OCI-LY3 (cell line): ENCODE results near the gene PICALM.
A peak's percentile ranks its signal among the peaks of the same experiment; 100 is the strongest.

Experiments
- H2AFZ ChIP-seq: fragments of 200-600, 300-600 bp; shearing (Covaris generic); 2 replicates; pipeline ENCODE4 v1.6.0; 2014; ENCODE audit warnings: antibody characterized with exemption, low read depth, low read length
- H3K27ac ChIP-seq: fragments of 200-600, 300-600 bp; sonication (generic); 2 replicates; pipeline ENCODE4 v1.5.1; 2014; ENCODE audit warnings: mild to moderate bottlenecking, low read length, moderate library complexity, mixed read lengths
- H3K27me3 ChIP-seq: fragments of 200-600, 300-600 bp; sonication (generic); 2 replicates; pipeline ENCODE4 v1.6.1; 2014; ENCODE audit warnings: low read depth, low read length, mixed read lengths
- H3K36me3 ChIP-seq: fragments of 200-600, 300-600 bp; sonication (generic); replicated peaks from 2 replicates; pipeline ENCODE3; 2014; ENCODE audit warnings: low read depth, low read length, mixed read lengths
- H3K4me1 ChIP-seq: fragments of 300-600, 200-600 bp; sonication (generic); 2 replicates; pipeline ENCODE4 v1.6.1; 2014; ENCODE audit warnings: low read length, mixed read lengths
- H3K4me2 ChIP-seq: fragments of 200-600, 300-600 bp; sonication (generic); 2 replicates; pipeline ENCODE4 v1.6.1; 2014; ENCODE audit warnings: low read length, mixed read lengths
- H3K4me3 ChIP-seq: fragments of 300-600, 200-600 bp; sonication (generic); 2 replicates; pipeline ENCODE4 v1.5.1; 2014; ENCODE audit warnings: antibody characterized with exemption, mild to moderate bottlenecking, low read length, moderate library complexity
- H3K79me2 ChIP-seq: fragments of 300-600, 200-600 bp; shearing (Covaris generic); 2 replicates; pipeline ENCODE4 v1.6.1; 2014; ENCODE audit warnings: mild to moderate bottlenecking, low read length, mixed read lengths
- H3K9ac ChIP-seq: fragments of 300-600, 200-600 bp; shearing (Covaris generic); 2 replicates; pipeline ENCODE4 v1.6.0; 2014; ENCODE audit warnings: mild to moderate bottlenecking, low read length, moderate library complexity
- H3K9me3 ChIP-seq: fragments of 200-600, 300-600 bp; shearing (Covaris generic); 2 replicates; pipeline ENCODE4 v1.6.1; 2014; ENCODE audit warnings: low read length, mixed read lengths; ENCODE audit not compliant: insufficient read depth
- H4K20me1 ChIP-seq: fragments of 200-600, 300-600 bp; sonication (generic); 2 replicates; pipeline ENCODE4 v1.6.1; 2016; ENCODE audit warnings: low read length, mixed read lengths; ENCODE audit not compliant: insufficient read depth
- EZH2phosphoT487 ChIP-seq: fragments of 200-600 bp; shearing (Covaris generic); IDR thresholded peaks from 2 replicates; pipeline ENCODE4 v1.6.1; 2018; ENCODE audit warnings: antibody characterized with exemption, mixed run types, low read depth
- TF ChIP-seq, protein P1 (sequence below): fragments of 200-600, 300-600 bp; sonication (generic); IDR thresholded peaks from 2 replicates; pipeline ENCODE4 v1.5.1; 2014; ENCODE audit warnings: antibody characterized with exemption, low read length, low read depth

PICALM gene

DNA sequence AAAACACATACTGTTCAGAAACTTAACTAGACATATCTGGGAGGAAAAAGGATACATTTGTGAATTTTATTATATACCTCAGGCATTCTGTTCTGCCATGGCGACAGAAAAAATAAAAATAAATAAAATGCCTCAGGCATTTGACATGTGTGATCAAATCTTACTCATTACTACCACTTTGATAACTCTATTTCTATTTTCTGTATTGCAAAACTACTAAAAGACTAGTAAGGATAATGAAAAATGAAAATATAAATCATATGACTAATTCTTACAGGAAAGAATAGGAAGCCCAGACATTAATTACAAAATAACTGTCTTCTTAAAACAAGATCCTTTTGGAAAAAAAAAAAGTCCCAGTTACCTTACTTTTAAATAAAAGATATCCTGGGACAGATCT is 5.3 kb downstream of the PICALM start:
- TF ChIP-seq, protein P1, sequence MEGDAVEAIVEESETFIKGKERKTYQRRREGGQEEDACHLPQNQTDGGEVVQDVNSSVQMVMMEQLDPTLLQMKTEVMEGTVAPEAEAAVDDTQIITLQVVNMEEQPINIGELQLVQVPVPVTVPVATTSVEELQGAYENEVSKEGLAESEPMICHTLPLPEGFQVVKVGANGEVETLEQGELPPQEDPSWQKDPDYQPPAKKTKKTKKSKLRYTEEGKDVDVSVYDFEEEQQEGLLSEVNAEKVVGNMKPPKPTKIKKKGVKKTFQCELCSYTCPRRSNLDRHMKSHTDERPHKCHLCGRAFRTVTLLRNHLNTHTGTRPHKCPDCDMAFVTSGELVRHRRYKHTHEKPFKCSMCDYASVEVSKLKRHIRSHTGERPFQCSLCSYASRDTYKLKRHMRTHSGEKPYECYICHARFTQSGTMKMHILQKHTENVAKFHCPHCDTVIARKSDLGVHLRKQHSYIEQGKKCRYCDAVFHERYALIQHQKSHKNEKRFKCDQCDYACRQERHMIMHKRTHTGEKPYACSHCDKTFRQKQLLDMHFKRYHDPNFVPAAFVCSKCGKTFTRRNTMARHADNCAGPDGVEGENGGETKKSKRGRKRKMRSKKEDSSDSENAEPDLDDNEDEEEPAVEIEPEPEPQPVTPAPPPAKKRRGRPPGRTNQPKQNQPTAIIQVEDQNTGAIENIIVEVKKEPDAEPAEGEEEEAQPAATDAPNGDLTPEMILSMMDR, result no peak
- no peak for TF ChIP-seq EZH2phosphoT487
- Histone ChIP-seq H3K4me1 (peaks cover 44% of the 10 kb centered on the region), H3K9ac (no peak overlapping the region), H3K79me2 (peaks cover 100% of the 10 kb centered on the region), H4K20me1 (peaks cover 94% of the 10 kb centered on the region), H3K9me3 (no peaks in the 10 kb centered on the region), H2AFZ (no peak overlapping the region), H3K27ac (no peak overlapping the region), H3K4me3 (peak overlapping the region; percentile 10; the same call in 1 of the 2 replicates), H3K36me3 (peaks cover 21% of the 10 kb centered on the region), H3K4me2 (peak overlapping the region; percentile 45), H3K27me3 (no peaks in the 10 kb centered on the region)

DNA sequence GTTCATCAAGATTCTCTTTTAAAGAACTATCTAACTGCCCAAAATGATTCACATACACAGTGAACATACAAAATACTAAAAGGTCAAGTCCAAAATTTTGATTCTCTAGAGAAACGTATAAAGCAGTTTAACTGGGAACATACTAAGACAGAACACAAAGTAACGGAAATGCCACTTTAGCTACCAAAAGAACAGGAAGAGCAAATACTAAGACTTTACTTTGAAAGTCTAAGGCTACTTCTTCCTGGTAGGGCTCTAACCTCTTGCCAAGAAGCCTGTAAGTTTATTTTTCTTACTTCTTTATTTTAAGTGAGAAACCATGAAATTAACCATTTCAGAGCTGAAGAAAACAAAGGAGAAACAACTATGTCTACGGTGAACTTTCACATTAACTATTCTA is 6.2 kb downstream of the PICALM start:
- H3K4me1 ChIP-seq, result peaks cover 44% of the 10 kb centered on the region

DNA sequence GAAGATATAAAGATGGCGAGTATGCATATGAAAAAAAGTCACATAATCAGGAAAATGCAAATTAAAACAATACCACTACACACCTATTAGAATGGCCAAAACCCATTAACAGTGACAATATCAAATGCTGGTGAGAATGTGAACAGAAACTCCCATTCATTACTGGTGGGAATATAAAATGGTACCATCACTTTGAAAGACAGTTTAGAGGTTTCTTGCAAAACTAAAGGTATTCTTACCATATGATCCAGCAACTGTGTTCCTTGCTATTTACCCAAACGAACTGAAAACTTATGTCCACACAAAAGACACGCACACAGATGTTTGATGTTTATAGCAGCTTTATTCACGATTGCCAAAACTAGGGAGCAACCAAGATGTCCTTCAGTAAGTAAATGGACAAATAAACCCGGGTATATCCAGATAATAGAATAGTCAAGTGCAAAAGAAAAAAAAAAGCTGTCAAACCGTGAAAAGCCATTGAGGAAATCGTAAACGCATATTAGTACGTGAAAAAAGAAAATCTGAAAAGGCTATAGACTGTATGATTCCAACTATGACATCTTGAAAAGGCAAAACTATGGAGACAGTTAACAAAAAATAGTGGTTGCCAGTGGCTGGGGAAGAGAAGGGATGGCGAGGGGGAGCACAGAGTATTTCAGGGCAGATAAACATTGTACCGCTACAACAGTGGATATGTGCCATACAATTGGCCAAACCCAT is 7.2 kb downstream of the PICALM start:
- Histone ChIP-seq H3K4me3 (no peak overlapping the region), H3K9me3 (no peaks in the 10 kb centered on the region), H2AFZ (no peak overlapping the region), H3K27ac (no peak overlapping the region), H3K9ac (no peak overlapping the region), H3K36me3 (peaks cover 17% of the 10 kb centered on the region), H4K20me1 (peaks cover 98% of the 10 kb centered on the region), H3K4me2 (no peak overlapping the region), H3K4me1 (peaks cover 47% of the 10 kb centered on the region), H3K79me2 (peaks cover 100% of the 10 kb centered on the region), H3K27me3 (no peaks in the 10 kb centered on the region)
- TF ChIP-seq EZH2phosphoT487, result no peak
- TF ChIP-seq, protein P1, result no peak

More for the DNA sequence above, 6.2 kb downstream of the PICALM start:
- H3K9me3 ChIP-seq, result no peaks in the 10 kb centered on the region
- H3K79me2 ChIP-seq, result peaks cover 100% of the 10 kb centered on the region
- no peak overlapping the region for H2AFZ ChIP-seq
- TF ChIP-seq, protein P1, result no peak
- H4K20me1 ChIP-seq, result peaks cover 99% of the 10 kb centered on the region
- H3K27ac ChIP-seq, result no peak overlapping the region
- H3K9ac ChIP-seq, result no peak overlapping the region
- H3K27me3 ChIP-seq, result no peaks in the 10 kb centered on the region
- peak overlapping the region; percentile 45 for H3K4me2 ChIP-seq
- no peak overlapping the region for H3K4me3 ChIP-seq
- H3K36me3 ChIP-seq, result peaks cover 21% of the 10 kb centered on the region

DNA sequence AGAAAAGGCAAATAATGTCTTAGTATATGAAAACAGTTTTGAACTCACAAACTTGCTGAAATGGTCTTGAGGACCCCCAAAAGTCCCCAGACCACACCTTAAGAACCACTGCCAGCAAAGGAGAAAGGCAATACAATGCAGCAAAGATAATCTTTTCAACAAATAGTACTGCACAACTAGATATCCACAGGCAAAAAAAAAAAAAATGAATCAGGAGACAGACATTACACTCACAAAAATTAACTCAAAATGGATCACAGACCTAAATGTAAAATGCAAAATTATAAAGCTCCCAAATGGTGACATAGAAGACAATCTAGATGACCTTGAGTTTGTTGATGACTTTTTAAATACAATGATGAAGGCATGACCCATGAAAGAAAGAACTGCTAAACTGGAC is 8.3 kb downstream of the PICALM start:
- H3K27ac ChIP-seq, result no peak overlapping the region
- H3K9me3 ChIP-seq, result no peaks in the 10 kb centered on the region
- no peak for TF ChIP-seq EZH2phosphoT487
- TF ChIP-seq, protein P1, result no peak
- H3K9ac ChIP-seq, result no peak overlapping the region
- H3K27me3 ChIP-seq, result no peaks in the 10 kb centered on the region
- peaks cover 12% of the 10 kb centered on the region for H3K36me3 ChIP-seq
- H3K4me3 ChIP-seq, result no peak overlapping the region
- H4K20me1 ChIP-seq, result peaks cover 98% of the 10 kb centered on the region
- no peak overlapping the region for H3K4me2 ChIP-seq
- peaks cover 46% of the 10 kb centered on the region for H3K4me1 ChIP-seq
- peaks cover 100% of the 10 kb centered on the region for H3K79me2 ChIP-seq
- H2AFZ ChIP-seq, result no peak overlapping the region
